Endodermal cell (in vitro differentiated cells): ENCODE measurements around the gene UQCC5. TPM values are rescaled to one million over a fixed set of nuclear protein-coding genes. Genes with fewer than 3 reads are reported as not detected.
"Not testable (repeated sequence)": the region's sequence is repeated elsewhere in the genome, so short reads cannot be mapped to it uniquely, and the experiment has no call there.

Experiments used
- DNase-seq: peaks from one replicate; pipeline ENCODE4 v3.0.0-alpha.2; 2017
- H3K27ac ChIP-seq: 2 replicates; pipeline ENCODE4 v1.5.1; 2013; ENCODE audit warnings: mild to moderate bottlenecking, low read depth, low read length, moderate library complexity
- H3K27me3 ChIP-seq: 2 replicates; pipeline ENCODE4 v1.6.1; 2013; ENCODE audit warnings: mild to moderate bottlenecking, low read length, moderate library complexity; ENCODE audit not compliant: insufficient read depth, control insufficient read depth, poor library complexity, severe bottlenecking
- H3K36me3 ChIP-seq: 2 replicates; pipeline ENCODE4 v1.7.0; 2013; ENCODE audit warnings: mild to moderate bottlenecking, low read length, moderate library complexity; ENCODE audit not compliant: control insufficient read depth, insufficient read depth
- H3K4me1 ChIP-seq: one replicate; pipeline ENCODE4 v1.7.0; 2013; ENCODE audit warnings: low read length; ENCODE audit not compliant: control insufficient read depth, insufficient read depth
- H3K4me3 ChIP-seq: 2 replicates; pipeline ENCODE4 v1.5.1; 2013; ENCODE audit warnings: mild to moderate bottlenecking, low read length, moderate library complexity
- H3K9ac ChIP-seq: 2 replicates; pipeline ENCODE4 v1.6.1; 2013; ENCODE audit warnings: mild to moderate bottlenecking, low read length, moderate library complexity; ENCODE audit not compliant: poor library complexity, severe bottlenecking; ENCODE audit errors: extremely low read depth
- H3K9me3 ChIP-seq: 2 replicates; pipeline ENCODE4 v1.6.1; 2013; ENCODE audit warnings: mild to moderate bottlenecking, low read length, moderate library complexity; ENCODE audit not compliant: control insufficient read depth
- H3K27ac Mint-ChIP-seq: 2 replicates; pipeline ENCODE4 v1.8.0; 2020; ENCODE audit warnings: mixed read lengths
- H3K27me3 Mint-ChIP-seq: 2 replicates; pipeline ENCODE4 v1.8.0; 2021; ENCODE audit warnings: mild to moderate bottlenecking, mixed read lengths; ENCODE audit not compliant: insufficient read depth
- H3K36me3 Mint-ChIP-seq: 2 replicates; pipeline ENCODE4 v1.8.0; 2020; ENCODE audit warnings: low read depth, mixed read lengths
- H3K4me1 Mint-ChIP-seq: 2 replicates; pipeline ENCODE4 v1.8.0; 2020; ENCODE audit warnings: mixed read lengths
- H3K4me3 Mint-ChIP-seq: 2 replicates; pipeline ENCODE4 v1.8.0; 2020; ENCODE audit warnings: mild to moderate bottlenecking, moderate library complexity, mixed read lengths
- H3K9me3 Mint-ChIP-seq: 2 replicates; pipeline ENCODE4 v1.8.0; 2020; ENCODE audit warnings: mild to moderate bottlenecking, mixed read lengths
- CTCF ChIP-seq: fragments of 200-600 bp; sonication (generic); conservative IDR thresholded peaks from 2 replicates; pipeline ENCODE4 v1.5.0; 2021; ENCODE audit warnings: antibody characterized with exemption, mild to moderate bottlenecking
- WGBS, 2 experiments: methylation state at CpG; one replicate each; pipeline versions ENCODE4 v1.1.5 to v1.1.7; 2013; ENCODE audit warnings: missing lambda C conversion rate in 2 of 2, mixed read lengths in 1 of 2; ENCODE audit not compliant: insufficient coverage in 1 of 2, insufficient read length in 1 of 2; 5-methylcytosine and 5-hydroxymethylcytosine counted together
- total RNA-seq, 2 donors: library from RNA; stranded (reverse); fragmentation: NEBNext Ultra II Directional in 1 of 2; extraction: Animal tissue kit (Norgen Biotek cat#: 25700) in 1 of 2; gene quantifications; 2 replicates in 1 of 2; 3 replicates in 1 of 2; pipeline ENCODE4 v1.2.1, GENCODE V29; 2021

The UQCC5 gene
- total RNA-seq, 2 donors from 2014 or later, result 28.1 to 34.1 TPM

DNA sequence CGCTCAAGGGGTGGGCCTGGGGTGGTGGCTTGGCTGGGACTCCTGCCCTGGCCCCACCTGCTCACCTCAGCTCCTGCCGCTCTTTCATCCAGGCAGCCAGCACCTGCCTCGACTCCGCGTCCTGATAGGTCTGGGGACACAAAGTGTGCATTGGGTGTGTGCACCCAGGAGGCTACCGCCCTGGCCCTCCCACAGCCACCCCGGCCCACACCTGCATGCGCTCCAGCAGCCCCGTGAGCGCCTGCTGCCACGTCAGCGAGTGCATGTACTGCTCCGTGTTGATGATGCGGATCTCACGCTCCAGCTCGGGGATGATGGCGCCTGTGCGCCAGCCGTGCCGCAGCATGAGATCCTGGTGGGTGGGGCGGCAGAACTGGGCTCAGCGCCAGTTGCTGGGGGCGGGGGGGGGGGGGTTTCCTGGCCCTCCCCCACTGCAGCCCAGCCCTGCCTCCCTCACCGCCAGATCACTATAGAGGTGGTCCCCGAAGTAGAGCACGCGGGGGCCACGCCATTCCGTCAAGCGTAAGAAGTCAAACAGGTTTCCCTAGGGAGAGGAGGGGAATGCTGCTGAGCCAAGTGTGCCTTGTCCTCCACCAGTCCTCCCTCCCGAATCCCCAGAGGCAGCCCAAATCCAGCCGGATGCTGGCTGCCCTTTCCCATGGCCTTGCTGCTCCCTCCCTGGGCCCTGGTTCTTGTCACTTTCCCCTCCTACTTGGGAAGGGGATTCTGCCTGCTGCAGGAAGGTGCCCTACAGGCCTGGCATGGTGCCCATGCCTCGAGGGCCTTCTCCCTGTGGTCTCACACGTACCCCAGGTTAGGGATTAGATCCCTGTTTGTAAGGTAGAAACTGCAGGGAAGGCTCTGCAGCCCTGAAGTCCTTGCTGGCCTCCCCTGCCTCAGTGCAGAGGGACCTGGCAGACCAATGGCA is 11.4 kb upstream of the UQCC5 start:
- no peaks in the 10 kb centered on the region for H3K4me1 ChIP-seq
- H3K27ac Mint-ChIP-seq, result no peak overlapping the region
- H3K36me3 ChIP-seq, result peaks cover 53% of the 10 kb centered on the region
- TF ChIP-seq CTCF, result no peak
- no peak overlapping the region for H3K4me3 ChIP-seq
- no peaks in the 10 kb centered on the region for H3K27me3 Mint-ChIP-seq
- no peaks in the 10 kb centered on the region for H3K27me3 ChIP-seq
- no peak overlapping the region for H3K4me3 Mint-ChIP-seq
- H3K4me1 Mint-ChIP-seq, result no peaks in the 10 kb centered on the region
- 96 to 99% methylated on average over 22 to 34 of the region's 34 CpGs for WGBS, 2 experiments
- H3K9me3 ChIP-seq, result no peaks in the 10 kb centered on the region
- H3K27ac ChIP-seq, result peak overlapping the region; percentile 49
- H3K36me3 Mint-ChIP-seq, result peaks cover 32% of the 10 kb centered on the region
- no peak for DNase-seq
- H3K9ac ChIP-seq, result no peak overlapping the region
- H3K9me3 Mint-ChIP-seq, result no peaks in the 10 kb centered on the region

DNA sequence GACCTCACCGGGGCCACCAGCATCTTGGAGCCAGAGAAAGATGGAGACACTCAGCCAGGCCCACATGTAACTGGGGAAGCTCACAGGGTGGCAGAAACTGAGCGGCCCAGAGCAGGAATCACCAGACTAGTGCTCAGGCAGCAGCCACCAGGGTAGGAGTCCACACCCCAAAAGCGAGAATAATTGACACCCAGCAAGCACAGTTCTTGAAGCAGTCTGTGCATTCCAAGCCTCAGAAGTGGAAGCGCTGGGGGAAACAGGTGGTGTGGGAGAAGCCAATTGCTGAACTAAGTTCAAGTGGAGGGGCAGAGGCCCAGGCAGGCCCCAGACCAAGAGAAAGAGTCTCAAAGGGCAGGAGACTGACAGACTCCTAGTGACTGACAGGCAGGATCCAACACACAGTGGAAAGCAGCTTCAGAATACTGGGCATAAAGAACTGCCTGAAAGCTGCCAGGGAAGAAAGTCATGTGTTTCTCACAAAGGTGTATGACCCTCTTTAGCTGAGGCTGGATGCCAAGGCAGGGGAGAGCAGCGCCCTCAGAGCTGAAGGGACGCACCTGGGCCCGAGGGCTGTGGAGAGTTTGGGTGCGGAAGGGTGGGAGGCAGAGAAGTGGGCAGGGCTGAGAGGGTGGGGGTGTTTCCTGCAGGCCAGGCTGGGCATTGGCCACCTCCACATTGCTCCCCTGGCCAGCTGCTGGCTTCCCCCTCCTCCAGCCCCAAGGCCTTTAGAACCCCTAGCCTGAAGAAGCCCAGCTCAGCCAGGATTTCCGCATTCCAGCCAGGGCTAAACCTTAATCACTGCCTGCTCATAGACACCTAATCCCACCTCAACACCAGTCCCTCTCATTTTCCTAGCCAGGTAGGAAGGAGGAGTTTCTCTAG is 10.5 kb upstream of the UQCC5 start:
- Mint-ChIP-seq H3K9me3 (no peaks in the 10 kb centered on the region), H3K4me3 (no peak overlapping the region), H3K36me3 (peaks cover 34% of the 10 kb centered on the region), H3K27me3 (no peaks in the 10 kb centered on the region), H3K4me1 (no peaks in the 10 kb centered on the region), H3K27ac (no peak overlapping the region)
- no peak for TF ChIP-seq CTCF
- Histone ChIP-seq H3K4me1 (no peaks in the 10 kb centered on the region), H3K27me3 (no peaks in the 10 kb centered on the region), H3K9ac (no peak overlapping the region), H3K36me3 (peaks cover 60% of the 10 kb centered on the region), H3K9me3 (no peaks in the 10 kb centered on the region), H3K27ac (peak overlapping the region; percentile 24), H3K4me3 (no peak overlapping the region)
- 88 to 93% methylated on average over 3 to 9 of the region's 9 CpGs for WGBS, 2 experiments
- DNase-seq, result no peak

DNA sequence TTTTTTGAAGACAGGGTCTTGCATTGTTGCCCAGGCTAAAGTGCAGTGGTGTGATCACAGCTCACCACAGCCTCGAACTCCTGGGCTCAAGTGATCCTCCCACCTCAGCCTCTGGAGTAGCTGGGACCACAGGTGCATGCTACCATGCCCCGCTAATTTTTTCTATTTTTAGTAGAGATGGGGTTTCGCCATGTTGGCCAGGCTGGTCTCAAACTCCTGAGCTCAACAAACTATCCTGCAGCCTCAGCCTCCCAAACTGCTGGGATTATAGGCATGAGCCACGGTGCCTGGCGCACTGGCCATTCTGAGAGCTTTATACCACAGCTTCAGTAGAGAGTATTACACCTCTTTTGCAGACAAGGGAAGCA is 9.8 kb upstream of the UQCC5 start:
- H3K9ac ChIP-seq, H3K27me3 Mint-ChIP-seq, H3K4me3 Mint-ChIP-seq, H3K4me3 ChIP-seq, H3K4me1 Mint-ChIP-seq, DNase-seq, H3K9me3 Mint-ChIP-seq, H3K27ac ChIP-seq, H3K27ac Mint-ChIP-seq, H3K27me3 ChIP-seq, H3K9me3 ChIP-seq, H3K4me1 ChIP-seq: not testable (repeated sequence)
- H3K36me3 Mint-ChIP-seq, result peaks cover 34% of the 10 kb centered on the region
- peaks cover 64% of the 10 kb centered on the region for H3K36me3 ChIP-seq
- 93 to 94% methylated on average over 2 to 5 of the region's 5 CpGs for WGBS, 2 experiments
